HCT116 (cell line): Measurements from ENCODE around the gene ZAP70.

ENCODE experiments used
- CTCF ChIP-seq, 3 experiments: fragments of 200-600 bp in 1 of 3; sonication (generic) in 1 of 3; IDR thresholded peaks in 2 of 3; conservative IDR thresholded peaks in 1 of 3; 2 replicates each; pipeline ENCODE4 v1.5.1; 2012 to 2017; ENCODE audit warnings: low read depth in 2 of 3, low read length in 2 of 3, antibody characterized with exemption in 1 of 3, borderline replicate concordance in 1 of 3, control low read depth in 1 of 3, mild to moderate bottlenecking in 1 of 3, mixed read lengths in 1 of 3, mixed run types in 1 of 3, moderate library complexity in 1 of 3; ENCODE audit not compliant: insufficient read depth in 1 of 3
- EGR1 ChIP-seq: IDR thresholded peaks from 2 replicates; pipeline ENCODE4 v1.6.1; 2012; ENCODE audit warnings: low read depth
- ELF1 ChIP-seq: IDR thresholded peaks from 2 replicates; pipeline ENCODE4 v1.6.1; 2012; ENCODE audit warnings: low read depth, borderline replicate concordance
- EZH2 ChIP-seq: fragments of 200-600 bp; sonication (generic); IDR thresholded peaks from 2 replicates; pipeline ENCODE4 v1.6.1; 2017; ENCODE audit warnings: antibody characterized with exemption, mixed run types
- POLR2A ChIP-seq: IDR thresholded peaks from 2 replicates; pipeline ENCODE4 v1.7.0; 2011; ENCODE audit warnings: borderline replicate concordance; ENCODE audit not compliant: insufficient read depth, insufficient read length; ENCODE audit errors: extremely low read depth
- POLR2AphosphoS5 ChIP-seq: IDR thresholded peaks from 2 replicates; pipeline ENCODE4 v1.6.1; 2011; ENCODE audit warnings: mild to moderate bottlenecking, low read depth, low read length, moderate library complexity
- SP1 ChIP-seq: IDR thresholded peaks from 2 replicates; pipeline ENCODE4 v1.6.1; 2012; ENCODE audit warnings: low read depth
- TCF7L2 ChIP-seq: IDR thresholded peaks from 2 replicates; pipeline ENCODE4 v1.7.0; 2011; ENCODE audit warnings: borderline replicate concordance, inconsistent platforms; ENCODE audit not compliant: insufficient read depth, insufficient read length; ENCODE audit errors: extremely low read depth
- YY1 ChIP-seq: IDR thresholded peaks from 2 replicates; pipeline ENCODE4 v1.6.1; 2011; ENCODE audit warnings: low read length, low read depth, moderate library complexity, mild to moderate bottlenecking; ENCODE audit not compliant: insufficient replicate concordance; ENCODE audit errors: extremely low read depth

GRCh38 chr2:97675430-97676113 is 37.8 kb upstream of the ZAP70 start:
- TF ChIP-seq CTCF (IDR thresholded peaks at IDR 0.05 in 2 of 3, conservative IDR thresholded peaks at IDR 0.05 in 1 of 3; ENCODE audit: borderline replicate concordance in 1 of 3, insufficient read depth in 1 of 3, low read depth in 2 of 3, low read length in 2 of 3) (no peak), EGR1 (no peak), ELF1 (no peak), YY1 (no peak), POLR2AphosphoS5 (no peak), POLR2A (no peak), SP1 (no peak), EZH2 (no peak), TCF7L2 (no peak)
